Measurements from ENCODE around the gene NPW. TPM values are rescaled to one million over a fixed set of nuclear protein-coding genes. Genes with fewer than 3 reads are reported as not detected.

NPW gene
- total and polyA plus RNA-seq, 2 of the 8 experiments (the other 6 are each of a cell fraction or from before 2014, with no cell fraction given) = 4.0 to 10.3 TPM

GRCh38 chr16:2028620-2029220 lies 9.1 kb downstream of the NPW start:
- Histone ChIP-seq H3K27me3 (replicated peaks in 1 of 4; ENCODE audit: control insufficient read depth in 3 of 4, extremely low read depth in 1 of 4, insufficient read depth in 3 of 4, low read length in 3 of 4) (peaks cover 0 to 27% (median 21%) of the 10 kb centered on the region in 4 experiments; a peak in 5 of 7 replicates), H2BK5ac (ENCODE audit: low read depth, low read length) (no peak overlapping the region), H4K5ac (ENCODE audit: insufficient read length, low read depth, low read length) (no peak overlapping the region), H2BK15ac (ENCODE audit: low read length) (no peak overlapping the region), H3K4ac (replicated peaks; ENCODE audit: insufficient read length, low read depth, low read length) (no peak overlapping the region), H3K27ac (ENCODE audit: low read depth, low read length) (no peak overlapping the region; the same call in 1 of the 2 replicates), H2BK20ac (ENCODE audit: low read length) (no peak overlapping the region), H2AK5ac (ENCODE audit: low read depth, low read length) (no peak overlapping the region), H3K79me2 (ENCODE audit: control insufficient read depth in 1 of 2, insufficient read depth in 2 of 2, low read length in 2 of 2) (no peaks in the 10 kb centered on the region), H3K56ac (replicated peaks; ENCODE audit: insufficient read length, low read depth, low read length) (no peak overlapping the region), H2BK120ac (replicated peaks; ENCODE audit: low read depth, low read length) (no peak overlapping the region), H3K23me2 (ENCODE audit: low read depth, low read length) (peaks cover 7% of the 10 kb centered on the region; the same call in 1 of the 2 replicates), H3K79me1 (ENCODE audit: low read depth, low read length) (no peaks in the 10 kb centered on the region), H3K36me3 (ENCODE audit: control insufficient read depth in 2 of 4, insufficient read depth in 4 of 4, low read length in 3 of 4) (no peaks in the 10 kb centered on the region), H3K9ac (replicated peaks in 1 of 4; ENCODE audit: extremely low read depth in 1 of 4, low read depth in 3 of 4, low read length in 3 of 4) (no peak overlapping the region; a peak in 1 of 7 replicates), H3K4me3 (ENCODE audit: extremely low read depth in 1 of 4, insufficient read depth in 2 of 4, low read depth in 3 of 4, low read length in 4 of 4) (no peak overlapping the region), H3K4me1 (replicated peaks in 1 of 4; ENCODE audit: control insufficient read depth in 3 of 4, insufficient read depth in 4 of 4, low read length in 3 of 4) (peaks cover 0 to 12% (median 9%) of the 10 kb centered on the region in 4 experiments; a peak in 5 of 7 replicates), H3K14ac (ENCODE audit: insufficient read length) (no peak overlapping the region), H2AFZ (ENCODE audit: low read length) (no peak overlapping the region), H4K91ac (replicated peaks; ENCODE audit: insufficient read length, low read length) (no peak overlapping the region), H3K18ac (ENCODE audit: extremely low read depth, low read length) (no peak overlapping the region), H3K4me2 (ENCODE audit: insufficient read depth in 1 of 2, low read depth in 2 of 2, low read length in 2 of 2) (no peak overlapping the region; a peak in 1 of 4 replicates), H3K23ac (ENCODE audit: insufficient read length) (no peak overlapping the region), H4K20me1 (replicated peaks in 1 of 2; ENCODE audit: control insufficient read depth in 1 of 2, insufficient read depth in 2 of 2, low read length in 2 of 2) (peaks cover 0 to 9% of the 10 kb centered on the region in 2 experiments), H3K9me3 (ENCODE audit: insufficient read depth in 2 of 2, low read depth in 1 of 2, low read length in 1 of 2) (no peaks in the 10 kb centered on the region), H2BK12ac (ENCODE audit: low read depth, low read length) (no peak overlapping the region), H4K8ac (ENCODE audit: extremely low read depth, insufficient read depth, low read length) (no peak overlapping the region)
- CTCF ChIA-PET (ENCODE audit: partially characterized antibody) = interaction anchor here (0.8 to 2.1 kb wide), 9 partner anchors 12 to 112 kb away, joined by 3 to 7 read pairs (median 3); no protein-coding TSS in a partner anchor
- FAIRE-seq (no peak), DNase-seq (ENCODE audit: low read depth in 1 of 2, low spot score in 2 of 2) (no peak)
- 95% methylated on average over 15 of the region's 18 CpGs; no CpG with 5 or more reads in 1 of the 2 experiments for WGBS, 2 experiments (ENCODE audit: extremely low coverage in 1 of 2, insufficient coverage in 1 of 2, insufficient read length in 1 of 2, insufficient replicate concordance in 2 of 2, low coverage in 1 of 2, low lambda C conversion rate in 2 of 2, missing lambda C conversion rate in 1 of 2)
- no peak for TF ChIP-seq JUND (IDR thresholded peaks at IDR 0.05; ENCODE audit: low read length)
- no peak for TF ChIP-seq KDM1A (IDR thresholded peaks at IDR 0.05; ENCODE audit: borderline replicate concordance, low read length)
- no peak for TF ChIP-seq BCL11A (IDR thresholded peaks at IDR 0.05; ENCODE audit: low read depth in 2 of 2, low read length in 2 of 2)
- no peak for TF ChIP-seq RXRA (IDR thresholded peaks at IDR 0.05; ENCODE audit: insufficient read depth, low read depth, low read length)
- TF ChIP-seq RBBP5 (IDR thresholded peaks at IDR 0.05; ENCODE audit: borderline replicate concordance, low read depth, low read length) = no peak
- no peak for TF ChIP-seq GTF2F1 (IDR thresholded peaks at IDR 0.05; ENCODE audit: borderline replicate concordance, low read depth, low read length)
- no peak for TF ChIP-seq TAF7 (optimal IDR thresholded peaks at IDR 0.05; ENCODE audit: borderline replicate concordance, low read depth, low read length)
- TF ChIP-seq MAFK (IDR thresholded peaks at IDR 0.05; ENCODE audit: low read depth, low read length) = no peak
- TF ChIP-seq CBX5 (IDR thresholded peaks at IDR 0.05; ENCODE audit: low read depth, low read length) = no peak
- TF ChIP-seq HDAC6 (IDR thresholded peaks at IDR 0.05; ENCODE audit: low read depth, low read length) = no peak
- POLR2A ChIA-PET (ENCODE audit: partially characterized antibody) = interaction anchor here (1.0 to 1.2 kb wide), 3 partner anchors 64 to 143 kb away, joined by 3 read pairs; partner anchors contain the start of gene RPS2
